GM23338 (cell line): ENCODE data around the gene PTPDC1. TPM values are rescaled to one million over a fixed set of nuclear protein-coding genes. Genes with fewer than 3 reads are reported as not detected.

Source experiments
- ATAC-seq: fragments of 200-7000 bp; cut with Tn5 transposase; 3 replicates; pipeline ENCODE4 v1.9.1; 2020
- DNase-seq: peaks from one replicate; pipeline ENCODE4 v3.0.0-alpha.2; 2015; ENCODE audit warnings: low spot score
- H2AFZ ChIP-seq: fragments of 200-600 bp; sonication (generic); 2 replicates; pipeline ENCODE4 v1.8.0; 2016; ENCODE audit warnings: antibody characterized with exemption, mild to moderate bottlenecking, moderate library complexity
- H3F3A ChIP-seq: fragments of 200-600 bp; sonication (generic); replicated peaks from 2 replicates; pipeline ENCODE4 v1.8.0; 2017; ENCODE audit warnings: antibody characterized with exemption, mixed run types, low read depth
- H3K27ac ChIP-seq: fragments of 200-600 bp; sonication (generic); 2 replicates; pipeline ENCODE4 v1.6.1; 2016; ENCODE audit warnings: low read depth
- H3K27me3 ChIP-seq: fragments of 200-600 bp; sonication (generic); 2 replicates; pipeline ENCODE4 v1.8.0; 2016; ENCODE audit warnings: mild to moderate bottlenecking, mixed run types, moderate library complexity; ENCODE audit not compliant: insufficient read depth
- H3K36me3 ChIP-seq: fragments of 200-600 bp; sonication (generic); 2 replicates; pipeline ENCODE4 v1.8.0; 2016; ENCODE audit warnings: mild to moderate bottlenecking; ENCODE audit not compliant: insufficient read depth
- H3K4me1 ChIP-seq: fragments of 200-600 bp; sonication (generic); 2 replicates; pipeline ENCODE4 v1.8.0; 2016; ENCODE audit warnings: mild to moderate bottlenecking, moderate library complexity; ENCODE audit not compliant: insufficient read depth
- H3K4me2 ChIP-seq: fragments of 200-600 bp; sonication (generic); 2 replicates; pipeline ENCODE4 v1.7.1; 2017; ENCODE audit warnings: mixed run types
- H3K4me3 ChIP-seq: fragments of 200-600 bp; sonication (generic); 2 replicates; pipeline ENCODE4 v1.6.1; 2016; ENCODE audit warnings: mixed run types
- H3K79me2 ChIP-seq: fragments of 200-600 bp; sonication (generic); replicated peaks from 2 replicates; pipeline ENCODE4 v1.8.0; 2017; ENCODE audit warnings: mild to moderate bottlenecking; ENCODE audit not compliant: insufficient read depth
- H3K9me2 ChIP-seq: fragments of 200-600 bp; sonication (generic); 2 replicates; pipeline ENCODE4 v1.8.0; 2017; ENCODE audit not compliant: insufficient read depth
- H4K20me1 ChIP-seq: fragments of 200-600 bp; sonication (generic); replicated peaks from 2 replicates; pipeline ENCODE4 v1.8.0; 2017; ENCODE audit warnings: mild to moderate bottlenecking; ENCODE audit not compliant: insufficient read depth
- H3K27ac Mint-ChIP-seq: 2 replicates; pipeline ENCODE4 v1.8.0; 2020; ENCODE audit warnings: inconsistent platforms, mild to moderate bottlenecking, moderate library complexity, mixed read lengths
- H3K27me3 Mint-ChIP-seq: 3 replicates; pipeline ENCODE4 v1.8.0; 2022; ENCODE audit warnings: low read depth, mild to moderate bottlenecking, moderate library complexity, mixed read lengths, inconsistent platforms; ENCODE audit not compliant: insufficient read depth, poor library complexity
- H3K36me3 Mint-ChIP-seq: 3 replicates; pipeline ENCODE4 v1.8.0; 2021; ENCODE audit warnings: low read depth, mild to moderate bottlenecking, inconsistent platforms, moderate library complexity, mixed read lengths
- H3K4me1 Mint-ChIP-seq: 3 replicates; pipeline ENCODE4 v1.8.0; 2020; ENCODE audit warnings: mild to moderate bottlenecking, inconsistent platforms, mixed read lengths
- H3K4me3 Mint-ChIP-seq: 3 replicates; pipeline ENCODE4 v1.8.0; 2021; ENCODE audit warnings: moderate library complexity, mild to moderate bottlenecking, inconsistent platforms, mixed read lengths
- H3K9me3 Mint-ChIP-seq: 3 replicates; pipeline ENCODE4 v1.8.0; 2020; ENCODE audit warnings: moderate library complexity, mild to moderate bottlenecking, inconsistent platforms, mixed read lengths
- CTCF ChIP-seq, 2 experiments: fragments of 200-600 bp in 1 of 2; sonication (generic) in 1 of 2; conservative IDR thresholded peaks; 2 replicates each; pipeline versions ENCODE4 v1.5.1 to v1.6.1; 2016 to 2017; ENCODE audit warnings: antibody characterized with exemption in 2 of 2, low read depth in 2 of 2, mild to moderate bottlenecking in 2 of 2, moderate library complexity in 1 of 2
- ETS1 ChIP-seq: IDR thresholded peaks from 2 replicates; pipeline ENCODE4 v1.6.1; 2016; ENCODE audit warnings: antibody characterized with exemption
- EZH2 ChIP-seq: fragments of 200-600 bp; sonication (generic); IDR thresholded peaks from one replicate; pipeline ENCODE4 v1.8.0; 2017; ENCODE audit warnings: antibody characterized with exemption, mild to moderate bottlenecking, low read depth; ENCODE audit not compliant: unreplicated experiment
- EZH2phosphoT487 ChIP-seq: fragments of 200-600 bp; sonication (generic); IDR thresholded peaks from one replicate; pipeline ENCODE4 v1.8.1; 2018; ENCODE audit warnings: antibody characterized with exemption; ENCODE audit not compliant: unreplicated experiment
- NANOG ChIP-seq: IDR thresholded peaks from 2 replicates; pipeline ENCODE4 v1.6.1; 2016; ENCODE audit warnings: antibody characterized with exemption, borderline replicate concordance
- POLR2AphosphoS5 ChIP-seq: IDR thresholded peaks from 2 replicates; pipeline ENCODE4 v1.6.1; 2016; ENCODE audit warnings: antibody characterized with exemption, low read depth
- STAT1 ChIP-seq: IDR thresholded peaks from one replicate; pipeline ENCODE4 v1.6.1; 2016; ENCODE audit warnings: antibody characterized with exemption; ENCODE audit not compliant: unreplicated experiment
- ZNF114 ChIP-seq: fragments of 250-450 bp; sonication (Bioruptor Pico); IDR thresholded peaks from 2 replicates; pipeline ENCODE4 v1.5.0; 2020; ENCODE audit warnings: mild to moderate bottlenecking, moderate library complexity
- ZNF331 ChIP-seq: fragments of 250-450 bp; sonication (Bioruptor Pico); IDR thresholded peaks from 2 replicates; pipeline ENCODE4 v1.5.0; 2020; ENCODE audit warnings: low read depth, mild to moderate bottlenecking, moderate library complexity
- ZNF462 ChIP-seq: fragments of 250-450 bp; sonication (Bioruptor Pico); IDR thresholded peaks from 2 replicates; pipeline ENCODE4 v1.5.0; 2020; ENCODE audit warnings: mild to moderate bottlenecking, moderate library complexity
- polyA plus RNA-seq: library from polyadenylated mRNA; unstranded; fragments of >200 nt; fragmentation: Nextera tagmentation; extraction: Ambion mirVana; gene quantifications from 2 replicates; pipeline ENCODE4 v1.2.1, GENCODE V29; 2016
- total RNA-seq: library from RNA; depleted of rRNA; stranded (reverse); fragments of >200 nt; shearing (Covaris generic); gene quantifications from 2 replicates; pipeline ENCODE4 v1.2.3, GENCODE V29; 2014

The PTPDC1 gene
- total and polyA plus RNA-seq, 2 experiments from 2014 or later = 4.3 to 10.6 TPM

- no peaks in the 10 kb centered on the region for H3F3A ChIP-seq
- H3K4me2 ChIP-seq = no peak overlapping the region
- no peaks in the 10 kb centered on the region for H3K27me3 Mint-ChIP-seq
- H3K36me3 Mint-ChIP-seq = peaks cover 33% of the 10 kb centered on the region
- peaks cover 57% of the 10 kb centered on the region for H3K9me3 Mint-ChIP-seq
- H3K4me3 Mint-ChIP-seq = no peak overlapping the region
- no peaks in the 10 kb centered on the region; the same call in 1 of the 2 replicates for H3K36me3 ChIP-seq
- H3K79me2 ChIP-seq = no peaks in the 10 kb centered on the region
- TF ChIP-seq ZNF114 (no peak), CTCF (conservative IDR thresholded peaks at IDR 0.05; ENCODE audit: low read depth in 2 of 2) (no peak), NANOG (no peak), EZH2phosphoT487 (no peak), STAT1 (no peak), POLR2AphosphoS5 (no peak), ZNF462 (CRISPR knock-in tag) (no peak), ZNF331 (CRISPR knock-in tag) (no peak), EZH2 (no peak), ETS1 (no peak)
- H3K27me3 ChIP-seq = no peaks in the 10 kb centered on the region
- H3K9me2 ChIP-seq = peaks cover 7% of the 10 kb centered on the region; the same call in 1 of the 2 replicates
- no peak for ATAC-seq
- no peak overlapping the region for H3K4me3 ChIP-seq
- no peaks in the 10 kb centered on the region for H3K4me1 ChIP-seq
- no peak overlapping the region for H3K27ac ChIP-seq
- H3K27ac Mint-ChIP-seq = no peak overlapping the region
- DNase-seq = no peak
- no peaks in the 10 kb centered on the region for H3K4me1 Mint-ChIP-seq
- H4K20me1 ChIP-seq = no peaks in the 10 kb centered on the region
- H2AFZ ChIP-seq = no peak overlapping the region
These were observed 43.5 kb downstream of the PTPDC1 start for GRCh38 chr9:94127806-94128205.
